Stimulated activated CD4-positive, alpha-beta T cell treated with anti-CD3 and anti-CD28 coated beads, Interleukin-1b, Interleukin-23, amount 100 ng/mL, for 24 hours (primary cell): ENCODE measurements around the gene DLST.
A peak's percentile ranks its signal among the peaks of the same experiment; 100 is the strongest.

ENCODE experiments used
- DNase-seq, 4 experiments: peaks; one replicate each; pipeline ENCODE4 v3.0.0-alpha.2; 2020; ENCODE audit warnings: low read depth in 4 of 4, low spot score in 1 of 4

DLST gene

DNA sequence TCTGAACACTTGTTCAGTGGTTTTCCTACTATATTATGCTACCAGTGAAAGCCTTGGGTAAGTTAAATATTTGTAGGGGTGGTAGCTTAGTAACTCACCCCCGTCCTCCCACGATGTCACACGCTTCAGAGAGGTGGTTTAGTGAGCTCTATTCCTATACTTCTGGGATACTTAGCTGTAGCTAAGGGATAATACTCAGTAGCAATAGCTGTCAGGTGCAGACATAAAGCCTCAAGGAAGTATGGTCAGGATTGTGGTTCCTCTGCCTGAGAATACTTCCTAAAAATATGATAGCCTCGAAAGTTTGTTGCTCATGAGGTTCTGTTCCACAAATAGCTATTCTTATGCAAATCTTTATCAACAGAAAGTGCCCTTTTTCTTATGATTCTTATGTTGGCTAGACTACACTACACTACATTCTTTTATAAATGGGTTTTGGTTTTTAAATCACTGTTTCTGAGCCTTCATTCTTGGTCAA, 11.9 kb downstream of the DLST start:
- no peak for DNase-seq

- DNase-seq: no peak
These were observed 14.7 kb downstream of the DLST start for GRCh38 chr14:74896400-74896799.

GRCh38 chr14:74897642-74898041, 15.9 kb downstream of the DLST start:
- no peak for DNase-seq

DNA sequence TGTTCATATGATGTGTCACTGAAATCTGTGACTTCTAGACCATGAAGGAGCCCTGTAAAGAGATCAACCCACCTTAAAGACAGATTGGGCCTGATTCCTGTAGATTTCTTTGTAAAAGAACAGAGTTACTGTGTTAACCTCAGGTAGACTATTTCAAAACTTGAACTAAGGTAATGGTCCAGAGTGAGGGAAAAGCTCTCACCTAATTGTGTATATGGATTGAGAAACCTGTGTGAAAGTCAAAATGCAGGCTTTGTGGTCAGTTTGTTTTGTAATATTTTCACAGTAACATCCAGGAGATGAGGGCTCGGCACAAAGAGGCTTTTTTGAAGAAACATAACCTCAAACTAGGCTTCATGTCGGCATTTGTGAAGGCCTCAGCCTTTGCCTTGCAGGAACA, 16.4 kb downstream of the DLST start:
- no peak for DNase-seq

- no peak for DNase-seq
These were observed 17.0 kb downstream of the DLST start for GRCh38 chr14:74898694-74899093.

DNA sequence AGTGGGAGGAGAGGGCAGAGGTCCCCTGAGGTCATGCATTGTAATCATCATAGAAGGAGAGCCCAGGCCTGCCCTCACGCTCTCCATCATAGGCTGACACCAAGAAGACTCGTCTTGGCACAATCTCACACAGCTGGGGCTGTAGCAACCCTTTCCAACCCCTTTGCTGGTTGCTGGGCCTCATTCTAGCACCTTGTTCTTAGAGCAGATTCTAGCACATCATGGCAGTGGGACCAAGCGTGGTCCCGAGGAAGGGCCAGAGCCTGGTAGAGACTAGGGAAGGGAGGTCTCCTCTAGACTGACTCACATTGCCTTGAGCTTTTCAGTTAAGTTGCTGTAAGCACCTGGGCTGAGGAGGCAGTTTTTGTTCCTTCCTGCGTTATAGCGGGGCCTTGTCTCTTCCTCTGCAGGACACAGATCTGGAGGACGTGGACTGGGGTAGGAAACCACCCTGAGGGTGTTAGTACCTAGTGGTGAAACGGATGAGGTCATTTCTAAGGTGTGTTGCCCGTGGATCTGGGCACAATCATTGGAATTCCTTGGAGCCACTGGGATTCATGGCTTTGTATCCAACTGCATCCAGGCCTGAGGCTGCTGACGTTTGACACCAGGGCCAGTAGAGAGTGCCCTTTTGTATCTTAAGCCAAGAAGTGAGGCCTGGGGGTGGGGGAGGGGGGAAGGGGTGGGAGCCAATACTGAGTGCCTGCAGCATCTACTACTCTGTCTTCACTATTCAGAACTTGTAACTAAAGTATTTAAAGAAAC, 21.4 kb downstream of the DLST start:
- no peak for DNase-seq

DNA sequence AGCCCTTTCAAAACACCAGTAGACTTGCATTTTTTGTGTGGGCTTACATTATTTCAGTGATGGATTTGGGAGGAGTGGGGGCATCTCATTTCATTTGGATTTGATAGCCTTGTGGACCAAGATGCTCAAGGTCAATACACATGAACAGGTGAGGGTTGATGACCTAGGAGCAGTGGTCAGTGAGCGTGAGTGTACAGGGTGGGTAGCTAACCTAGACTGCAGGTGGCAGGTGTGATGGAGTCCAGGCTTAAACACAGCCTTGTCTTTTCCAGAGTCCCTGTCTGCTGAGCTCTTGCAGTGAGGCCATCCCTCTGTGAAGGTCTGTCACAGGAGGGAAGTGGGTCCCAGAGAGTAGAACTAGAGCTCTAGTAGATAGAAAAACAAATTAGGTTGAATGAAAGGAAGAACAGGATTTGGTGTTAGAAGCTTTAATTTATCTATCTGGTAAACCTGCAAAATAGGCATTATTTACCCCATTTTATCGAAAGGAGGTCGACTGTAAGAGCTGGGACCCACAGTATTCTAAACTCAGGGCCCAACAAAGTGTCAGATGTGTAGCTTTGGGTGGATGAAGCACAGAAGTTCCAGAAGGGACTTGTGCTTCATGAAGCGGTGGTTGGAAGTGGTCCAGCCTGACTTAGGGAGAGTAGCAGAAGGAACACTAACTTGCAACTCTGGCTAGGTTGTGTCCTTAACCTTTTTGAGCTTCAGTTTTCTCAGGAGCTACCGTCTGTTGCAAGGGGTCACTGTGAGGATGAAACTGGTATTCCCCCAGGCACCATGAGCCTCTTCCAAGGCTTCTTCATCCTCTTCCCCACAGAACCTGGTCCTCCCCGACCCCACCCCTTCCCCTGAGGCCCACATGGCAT, 23.2 kb downstream of the DLST start:
- DNase-seq: no peak

GRCh38 chr14:74905595-74906142, 24.0 kb downstream of the DLST start:
- DNase-seq: peak; percentile 71 to 76 (median 71)

DNA sequence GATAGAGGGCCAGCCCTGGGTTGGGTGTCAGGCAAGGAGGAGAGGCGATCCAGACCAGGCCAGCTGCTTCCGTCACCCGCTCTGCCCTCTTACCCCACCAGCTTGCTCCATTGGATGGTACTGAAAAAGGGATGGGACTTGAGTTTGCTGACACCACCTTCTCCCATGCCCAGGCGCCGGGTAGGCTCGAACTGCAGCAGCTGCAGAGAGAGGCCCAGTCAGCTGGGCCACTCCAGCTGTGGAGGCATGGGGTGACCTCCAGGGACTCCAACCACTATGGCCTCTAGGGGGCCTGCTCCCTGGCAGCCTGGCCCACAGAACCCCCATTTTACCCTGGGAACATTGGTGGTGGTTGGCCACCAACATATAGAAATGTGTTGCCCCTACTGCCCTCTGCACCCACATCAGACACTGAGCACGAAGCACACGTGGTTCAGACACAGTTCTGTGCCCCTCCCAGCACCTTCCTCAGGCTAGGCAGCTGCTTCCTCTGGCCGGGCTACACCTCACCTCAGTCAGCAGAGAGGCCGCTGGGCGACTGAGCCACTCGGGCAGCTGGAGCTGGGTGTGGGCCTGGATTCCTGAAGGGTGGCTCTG, 25.3 kb downstream of the DLST start:
- DNase-seq: no peak

GRCh38 chr14:74907744-74908143, 26.0 kb downstream of the DLST start:
- DNase-seq: no peak

DNA sequence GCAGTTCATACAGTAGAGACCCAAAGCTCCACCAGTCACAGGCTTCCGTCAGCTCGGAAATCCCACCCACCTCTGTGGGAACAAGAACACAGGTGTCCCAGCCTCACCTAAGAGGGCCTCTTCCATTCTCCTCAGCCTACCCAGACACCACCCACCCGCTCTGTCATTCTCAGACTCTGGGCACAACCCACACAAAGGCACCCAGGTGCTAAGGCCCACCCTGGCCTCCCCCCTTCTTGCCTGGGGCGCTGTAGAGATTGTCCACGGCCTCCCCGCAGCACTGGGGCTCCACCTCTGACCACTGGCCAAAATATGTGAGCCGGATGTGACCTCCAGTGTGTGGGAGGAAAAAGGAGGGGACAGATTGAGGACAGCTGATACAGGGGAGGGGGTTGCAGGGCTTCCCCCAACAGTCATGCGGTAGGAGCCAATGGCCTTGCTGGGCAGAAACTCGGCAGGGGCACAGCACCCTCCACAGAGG, 27.2 kb downstream of the DLST start:
- DNase-seq: no peak

GRCh38 chr14:74909501-74909900, 27.8 kb downstream of the DLST start:
- DNase-seq: no peak

DNA sequence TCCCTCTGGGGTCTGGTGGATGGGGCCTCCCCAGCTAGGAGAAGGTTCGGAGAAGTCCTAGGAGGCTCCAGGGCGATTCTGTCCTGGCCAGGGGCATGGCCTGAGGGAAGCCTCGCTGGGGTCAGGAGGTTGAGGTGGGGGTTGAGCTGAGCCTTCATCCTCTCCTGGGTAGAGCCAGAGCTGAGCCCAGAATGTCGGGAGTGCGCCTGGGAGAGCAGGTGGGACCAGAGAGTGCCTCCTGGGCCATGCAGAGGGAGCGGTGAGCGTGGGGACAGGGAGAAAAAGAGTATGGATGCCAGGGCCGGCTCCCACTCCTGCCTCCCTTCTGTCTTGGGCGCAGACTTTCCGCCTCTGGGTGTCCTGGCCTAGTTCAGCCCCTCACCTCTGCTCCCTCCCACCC, 28.2 kb downstream of the DLST start:
- DNase-seq: no peak

DNA sequence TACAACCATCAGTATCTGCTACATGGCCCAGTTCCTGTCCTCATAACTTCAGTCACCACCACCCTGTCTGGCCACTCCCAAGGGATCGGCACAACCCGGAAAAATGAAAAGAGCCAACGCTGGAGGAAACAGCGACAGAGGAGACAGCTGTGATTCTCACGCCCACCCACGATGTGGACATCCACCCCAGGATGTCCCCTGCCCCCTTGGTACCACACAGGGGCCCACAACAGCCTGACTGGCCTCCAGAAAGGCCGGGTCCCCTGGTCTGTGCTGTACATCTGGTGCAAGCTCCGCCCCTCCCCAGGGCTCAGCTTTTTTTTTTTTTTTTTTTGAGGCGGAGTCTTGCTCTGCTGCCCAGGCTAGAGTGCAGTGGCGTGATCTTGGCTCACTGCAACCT, 28.8 kb downstream of the DLST start:
- DNase-seq: no peak

- no peak for DNase-seq
These were observed 29.5 kb downstream of the DLST start for GRCh38 chr14:74911221-74911620.

GRCh38 chr14:74911704-74912103, 30.0 kb downstream of the DLST start:
- no peak for DNase-seq

- no peak for DNase-seq
These were observed 30.4 kb downstream of the DLST start for GRCh38 chr14:74912111-74912510.

DNA sequence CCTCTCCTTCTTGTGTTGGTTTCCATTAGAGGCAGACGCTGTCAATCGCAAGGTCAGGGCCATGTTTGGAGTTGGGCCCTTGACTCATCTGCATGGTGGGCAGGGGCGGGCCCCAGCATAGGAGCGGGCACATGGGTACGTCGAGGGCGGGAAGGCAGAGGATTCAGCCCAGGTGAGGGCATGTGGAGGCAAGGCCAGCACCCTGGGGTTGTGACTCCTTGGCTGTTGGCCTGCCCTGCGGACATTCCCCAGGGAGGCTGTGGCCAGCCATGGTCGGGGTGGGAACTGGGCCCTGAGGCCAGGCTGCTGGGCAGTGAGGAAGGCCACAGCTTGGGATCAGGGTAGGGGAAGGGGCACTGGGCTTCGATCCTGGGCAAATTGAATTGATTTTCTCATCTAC, 31.1 kb downstream of the DLST start:
- no peak for DNase-seq

- DNase-seq: no peak
These were observed 31.7 kb downstream of the DLST start for GRCh38 chr14:74913393-74913910.

DNA sequence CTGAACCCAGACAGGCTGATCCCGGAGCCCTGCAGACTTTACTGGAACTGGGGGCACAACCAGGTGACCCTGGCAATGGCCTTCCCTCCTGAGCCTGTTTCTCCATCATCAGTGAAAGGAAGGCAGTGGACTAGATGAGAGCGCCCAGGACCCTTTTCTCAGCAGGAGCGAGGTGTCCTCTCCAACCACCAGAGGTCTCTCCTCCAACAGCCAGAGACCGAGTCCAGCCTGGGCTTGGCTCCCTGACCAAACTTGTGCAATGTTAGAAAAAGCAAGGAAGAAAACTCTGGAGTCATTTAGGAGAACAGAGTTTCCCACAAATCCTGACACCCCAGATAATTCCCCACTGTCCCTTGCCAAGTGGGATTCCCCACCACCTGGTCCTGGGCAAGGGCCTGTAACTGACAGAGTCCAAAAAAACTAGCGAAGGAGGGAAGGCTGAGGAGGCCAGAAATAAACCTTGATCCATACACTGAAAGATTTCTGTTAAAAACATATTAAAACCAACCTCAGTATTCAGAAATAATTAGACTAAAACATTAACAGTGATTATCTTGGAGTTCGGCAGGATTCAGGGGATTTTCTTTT, 32.4 kb downstream of the DLST start:
- DNase-seq: no peak

GRCh38 chr14:74915426-74915825, 33.7 kb downstream of the DLST start:
- no peak for DNase-seq
